Gastroesophageal sphincter (tissue), 3 donors: Measurements from ENCODE around the gene SLC25A13.

Source experiments
- EP300 ChIP-seq: sonication (generic); formaldehyde crosslinking; IDR thresholded peaks from one replicate; pipeline ENCODE4 v1.6.1; 2017; ENCODE audit warnings: antibody characterized with exemption, mild to moderate bottlenecking
- POLR2A ChIP-seq, 2 donors: fragments of 450-650 bp; IDR thresholded peaks; one replicate each; pipeline ENCODE4 v1.6.1; 2017; ENCODE audit warnings: antibody characterized with exemption in 2 of 2, mild to moderate bottlenecking in 2 of 2, moderate library complexity in 1 of 2
- TF ChIP-seq, protein P1 (sequence below), 4 experiments: fragments of 200-600 bp in 2 of 4; fragments of 450-650 bp in 2 of 4; sonication (generic) in 1 of 4; IDR thresholded peaks; one replicate each; pipeline ENCODE4 v1.5.1; 2017 to 2019; ENCODE audit warnings: antibody characterized with exemption in 4 of 4, mild to moderate bottlenecking in 2 of 4, moderate library complexity in 2 of 4

DNA sequence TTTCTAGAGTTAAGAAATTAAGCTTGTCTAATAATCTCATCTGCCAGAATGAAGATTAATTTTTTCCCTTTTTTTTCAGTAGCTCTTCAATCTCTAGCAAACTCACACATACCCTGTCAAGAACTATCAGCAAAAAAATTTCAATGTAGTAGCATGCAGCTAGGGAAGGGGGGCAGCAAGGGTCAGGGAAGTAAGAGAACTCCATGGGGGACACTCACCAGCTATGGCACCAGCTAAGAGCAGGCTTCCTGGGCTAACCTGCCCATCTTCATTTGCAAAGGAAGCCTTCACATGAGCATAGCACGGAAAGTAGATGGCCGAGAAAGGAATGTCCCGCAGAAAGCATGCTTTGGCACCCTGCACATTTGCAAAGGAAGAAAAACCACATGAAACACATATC lies 190.4 kb downstream of the SLC25A13 start:
- no peak for TF ChIP-seq POLR2A (IDR thresholded peaks at IDR 0.05)
- TF ChIP-seq, protein P1, sequence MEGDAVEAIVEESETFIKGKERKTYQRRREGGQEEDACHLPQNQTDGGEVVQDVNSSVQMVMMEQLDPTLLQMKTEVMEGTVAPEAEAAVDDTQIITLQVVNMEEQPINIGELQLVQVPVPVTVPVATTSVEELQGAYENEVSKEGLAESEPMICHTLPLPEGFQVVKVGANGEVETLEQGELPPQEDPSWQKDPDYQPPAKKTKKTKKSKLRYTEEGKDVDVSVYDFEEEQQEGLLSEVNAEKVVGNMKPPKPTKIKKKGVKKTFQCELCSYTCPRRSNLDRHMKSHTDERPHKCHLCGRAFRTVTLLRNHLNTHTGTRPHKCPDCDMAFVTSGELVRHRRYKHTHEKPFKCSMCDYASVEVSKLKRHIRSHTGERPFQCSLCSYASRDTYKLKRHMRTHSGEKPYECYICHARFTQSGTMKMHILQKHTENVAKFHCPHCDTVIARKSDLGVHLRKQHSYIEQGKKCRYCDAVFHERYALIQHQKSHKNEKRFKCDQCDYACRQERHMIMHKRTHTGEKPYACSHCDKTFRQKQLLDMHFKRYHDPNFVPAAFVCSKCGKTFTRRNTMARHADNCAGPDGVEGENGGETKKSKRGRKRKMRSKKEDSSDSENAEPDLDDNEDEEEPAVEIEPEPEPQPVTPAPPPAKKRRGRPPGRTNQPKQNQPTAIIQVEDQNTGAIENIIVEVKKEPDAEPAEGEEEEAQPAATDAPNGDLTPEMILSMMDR (IDR thresholded peaks at IDR 0.05), result no peak
- TF ChIP-seq EP300, result no peak
